Measurements from ENCODE around the gene ZNF516. TPM values are rescaled to one million over a fixed set of nuclear protein-coding genes. Genes with fewer than 3 reads are reported as not detected.
A peak's percentile ranks its signal among the peaks of the same experiment; 100 is the strongest.

The ZNF516 gene
- total RNA-seq, 1 donor from 2014 or later = 83.2 TPM

GRCh38 chr18:76378526-76379215, 116.4 kb downstream of the ZNF516 start:
- peaks cover 10% of the 10 kb centered on the region for H3K27me3 Mint-ChIP-seq (ENCODE audit: unreplicated experiment)

GRCh38 chr18:76377359-76377756, 117.7 kb downstream of the ZNF516 start:
- H3K9me3 Mint-ChIP-seq (ENCODE audit: unreplicated experiment) = no peaks in the 10 kb centered on the region
- peaks cover 7% of the 10 kb centered on the region for H3K27me3 Mint-ChIP-seq (ENCODE audit: unreplicated experiment)
- TF ChIP-seq, protein P1, sequence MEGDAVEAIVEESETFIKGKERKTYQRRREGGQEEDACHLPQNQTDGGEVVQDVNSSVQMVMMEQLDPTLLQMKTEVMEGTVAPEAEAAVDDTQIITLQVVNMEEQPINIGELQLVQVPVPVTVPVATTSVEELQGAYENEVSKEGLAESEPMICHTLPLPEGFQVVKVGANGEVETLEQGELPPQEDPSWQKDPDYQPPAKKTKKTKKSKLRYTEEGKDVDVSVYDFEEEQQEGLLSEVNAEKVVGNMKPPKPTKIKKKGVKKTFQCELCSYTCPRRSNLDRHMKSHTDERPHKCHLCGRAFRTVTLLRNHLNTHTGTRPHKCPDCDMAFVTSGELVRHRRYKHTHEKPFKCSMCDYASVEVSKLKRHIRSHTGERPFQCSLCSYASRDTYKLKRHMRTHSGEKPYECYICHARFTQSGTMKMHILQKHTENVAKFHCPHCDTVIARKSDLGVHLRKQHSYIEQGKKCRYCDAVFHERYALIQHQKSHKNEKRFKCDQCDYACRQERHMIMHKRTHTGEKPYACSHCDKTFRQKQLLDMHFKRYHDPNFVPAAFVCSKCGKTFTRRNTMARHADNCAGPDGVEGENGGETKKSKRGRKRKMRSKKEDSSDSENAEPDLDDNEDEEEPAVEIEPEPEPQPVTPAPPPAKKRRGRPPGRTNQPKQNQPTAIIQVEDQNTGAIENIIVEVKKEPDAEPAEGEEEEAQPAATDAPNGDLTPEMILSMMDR (IDR thresholded peaks at IDR 0.05; ENCODE audit: unreplicated experiment) = no peak
- no peak for DNase-seq (ENCODE audit: low spot score)
- H3K36me3 Mint-ChIP-seq (ENCODE audit: low read depth, unreplicated experiment) = peaks cover 31% of the 10 kb centered on the region
- H3K4me3 Mint-ChIP-seq (ENCODE audit: unreplicated experiment) = no peak overlapping the region
- no peak overlapping the region for H3K27ac Mint-ChIP-seq (ENCODE audit: unreplicated experiment)
- peaks cover 46% of the 10 kb centered on the region for H3K4me1 Mint-ChIP-seq (ENCODE audit: unreplicated experiment)

More at GRCh38 chr18:76378526-76379215, 116.4 kb downstream of the ZNF516 start:
- Mint-ChIP-seq H3K4me1 (ENCODE audit: unreplicated experiment) (peaks cover 46% of the 10 kb centered on the region), H3K27ac (ENCODE audit: unreplicated experiment) (no peak overlapping the region), H3K36me3 (ENCODE audit: low read depth, unreplicated experiment) (peaks cover 34% of the 10 kb centered on the region), H3K9me3 (ENCODE audit: unreplicated experiment) (no peaks in the 10 kb centered on the region), H3K4me3 (ENCODE audit: unreplicated experiment) (no peak overlapping the region)
- TF ChIP-seq, protein P1 (IDR thresholded peaks at IDR 0.05; ENCODE audit: unreplicated experiment) = no peak
- peak; percentile 39 for DNase-seq (ENCODE audit: low spot score)

DNA sequence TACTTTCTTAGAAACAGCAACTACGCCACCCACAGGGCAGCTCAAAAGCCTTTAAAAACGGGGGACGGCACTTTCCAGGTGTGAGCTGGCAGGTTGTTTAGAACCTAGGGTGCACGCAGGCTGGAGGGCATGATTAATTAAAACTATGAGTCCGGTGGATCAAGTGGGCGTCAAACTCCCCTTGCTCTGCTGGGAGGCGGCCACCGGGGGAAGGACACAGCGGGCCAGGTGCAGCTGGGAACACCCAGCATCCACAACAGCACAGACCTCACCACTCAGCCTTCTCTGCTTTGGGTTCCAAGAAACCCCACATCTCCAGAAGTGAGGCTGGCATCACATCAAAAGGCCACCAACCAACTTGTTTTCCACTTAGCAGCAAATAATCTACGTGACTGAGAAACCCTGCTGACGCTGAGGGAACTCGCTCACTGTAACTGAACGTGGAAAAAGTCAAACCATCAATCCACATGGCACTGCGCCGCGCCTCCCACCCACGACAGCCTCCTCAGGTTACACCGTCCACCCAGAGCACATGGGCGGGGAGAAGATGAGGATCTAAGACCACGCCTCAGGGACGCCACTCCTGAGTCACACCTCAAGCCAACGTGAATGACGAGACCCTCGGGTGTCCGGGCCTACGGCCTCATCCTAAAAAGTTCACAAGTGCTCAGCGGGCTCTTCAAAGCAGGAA, 118.2 kb downstream of the ZNF516 start:
- H3K36me3 Mint-ChIP-seq (ENCODE audit: low read depth, unreplicated experiment) = peaks cover 31% of the 10 kb centered on the region
- peaks cover 46% of the 10 kb centered on the region for H3K4me1 Mint-ChIP-seq (ENCODE audit: unreplicated experiment)
- peaks cover 7% of the 10 kb centered on the region for H3K27me3 Mint-ChIP-seq (ENCODE audit: unreplicated experiment)
- TF ChIP-seq, protein P1 (IDR thresholded peaks at IDR 0.05; ENCODE audit: unreplicated experiment) = no peak
- H3K9me3 Mint-ChIP-seq (ENCODE audit: unreplicated experiment) = no peaks in the 10 kb centered on the region
- DNase-seq (ENCODE audit: low spot score) = no peak
- no peak overlapping the region for H3K4me3 Mint-ChIP-seq (ENCODE audit: unreplicated experiment)
- H3K27ac Mint-ChIP-seq (ENCODE audit: unreplicated experiment) = no peak overlapping the region

DNA sequence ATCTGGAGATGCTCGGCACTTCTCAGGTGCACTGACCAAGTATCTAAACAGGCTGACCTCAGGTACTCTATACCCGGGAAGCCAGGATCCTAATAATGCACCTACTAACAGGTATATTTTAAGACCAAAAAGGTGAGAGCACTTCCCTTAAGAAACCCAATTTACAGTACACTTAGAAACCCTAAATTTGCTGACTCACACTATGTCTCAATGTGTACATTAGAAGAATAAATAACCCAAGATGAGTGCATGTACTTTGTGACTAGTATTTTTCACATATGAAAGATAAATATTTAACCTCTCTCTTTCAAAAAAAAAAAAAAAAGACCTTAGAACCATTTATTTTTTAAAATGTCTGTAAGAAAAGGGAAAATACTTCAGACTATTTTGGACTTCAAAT, 118.8 kb downstream of the ZNF516 start:
- Mint-ChIP-seq H3K27me3 (ENCODE audit: unreplicated experiment) (peaks cover 7% of the 10 kb centered on the region), H3K9me3 (ENCODE audit: unreplicated experiment) (no peaks in the 10 kb centered on the region), H3K36me3 (ENCODE audit: low read depth, unreplicated experiment) (peaks cover 31% of the 10 kb centered on the region), H3K4me3 (ENCODE audit: unreplicated experiment) (no peak overlapping the region), H3K27ac (ENCODE audit: unreplicated experiment) (no peak overlapping the region), H3K4me1 (ENCODE audit: unreplicated experiment) (peaks cover 46% of the 10 kb centered on the region)
- TF ChIP-seq, protein P1 (IDR thresholded peaks at IDR 0.05; ENCODE audit: unreplicated experiment) = no peak
- DNase-seq (ENCODE audit: low spot score) = no peak
